Esophagus (tissue), 2 donors: Measurements from ENCODE around the gene TTYH3. TPM values are rescaled to one million over a fixed set of nuclear protein-coding genes. Genes with fewer than 3 reads are reported as not detected.

Experiments used
- H3K27ac ChIP-seq, 2 donors: one replicate each; pipeline ENCODE4 v1.5.1; 2013; ENCODE audit warnings: low read depth in 2 of 2, mild to moderate bottlenecking in 2 of 2, inconsistent platforms in 1 of 2, low read length in 1 of 2, moderate library complexity in 1 of 2
- H3K27me3 ChIP-seq, 2 donors: one replicate each; pipeline ENCODE4 v1.6.1; 2013; ENCODE audit warnings: low read length in 2 of 2, control low read depth in 1 of 2, mild to moderate bottlenecking in 1 of 2; ENCODE audit not compliant: insufficient read depth in 2 of 2, control insufficient read depth in 1 of 2
- H3K36me3 ChIP-seq, 2 donors: one replicate each; pipeline ENCODE4 v1.6.1; 2013; ENCODE audit warnings: low read length in 1 of 2; ENCODE audit not compliant: control insufficient read depth in 2 of 2, insufficient read depth in 2 of 2
- H3K4me1 ChIP-seq, 2 donors: one replicate each; pipeline ENCODE4 v1.6.1; 2013; ENCODE audit warnings: low read length in 1 of 2; ENCODE audit not compliant: control insufficient read depth in 2 of 2, insufficient read depth in 2 of 2
- H3K4me3 ChIP-seq, 2 donors: one replicate each; pipeline ENCODE4 v1.5.1; 2013; ENCODE audit warnings: low read length in 2 of 2, mild to moderate bottlenecking in 2 of 2, low read depth in 1 of 2, moderate library complexity in 1 of 2
- H3K9me3 ChIP-seq, 2 donors: one replicate each; pipeline ENCODE4 v1.6.1; 2013; ENCODE audit warnings: mild to moderate bottlenecking in 2 of 2, low read depth in 1 of 2, low read length in 1 of 2, moderate library complexity in 1 of 2; ENCODE audit not compliant: control insufficient read depth in 2 of 2, insufficient read depth in 1 of 2
- WGBS, 2 donors: extraction: QIAGEN DNeasy Blood & Tissue Kit; methylation state at CpG; one replicate each; pipeline ENCODE4 v1.1.7; 2013; 5-methylcytosine and 5-hydroxymethylcytosine counted together
- polyA plus RNA-seq, 2 donors: library from polyadenylated mRNA; stranded (reverse); fragments of 200-250 nt; gene quantifications; one replicate each; pipeline ENCODE4 v1.2.3, GENCODE V29; 2013
- donor health status: healthy with polysubstance abuse.
- donor health status: Bipolar disorder and iron deficiency.

The TTYH3 gene
- polyA plus RNA-seq, 2 donors, result 3.5 to 3.8 TPM

- Histone ChIP-seq H3K4me1 (peaks cover 2 to 6% of the 10 kb centered on the region in 2 donors), H3K9me3 (no peaks in the 10 kb centered on the region), H3K36me3 (peaks cover 0 to 3% of the 10 kb centered on the region in 2 donors), H3K4me3 (no peak overlapping the region), H3K27ac (no peak overlapping the region), H3K27me3 (no peaks in the 10 kb centered on the region)
- WGBS, 2 donors, result 86 to 88% methylated on average over 25 of the region's 25 CpGs
These were observed 80.3 kb downstream of the TTYH3 start for GRCh38 chr7:2711895-2712675.

DNA sequence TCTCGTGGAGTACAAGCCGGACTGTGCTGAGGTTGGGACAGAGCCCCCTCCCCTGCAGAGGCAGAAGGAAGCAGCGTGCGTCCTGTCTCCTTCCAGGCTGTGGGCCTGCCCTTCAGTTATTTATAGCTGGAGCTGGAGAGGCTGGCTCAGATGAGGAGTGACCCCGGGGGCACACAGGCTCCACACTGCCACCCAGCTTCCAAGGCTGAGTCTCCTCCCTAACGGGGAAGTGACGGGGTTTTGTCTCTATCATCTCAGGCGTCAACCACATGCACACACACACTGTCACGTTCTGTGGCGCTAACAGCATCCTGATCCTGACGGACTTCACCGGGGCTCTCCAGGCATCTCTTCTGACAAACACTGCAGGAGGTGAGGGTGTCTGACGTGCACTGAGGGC is 81.6 kb downstream of the TTYH3 start:
- H3K4me1 ChIP-seq, result peaks cover 2 to 6% of the 10 kb centered on the region in 2 donors

GRCh38 chr7:2713978-2714377 is 82.2 kb downstream of the TTYH3 start:
- H3K36me3 ChIP-seq, result peaks cover 0 to 3% of the 10 kb centered on the region in 2 donors
- H3K4me1 ChIP-seq, result peaks cover 2 to 6% of the 10 kb centered on the region in 2 donors
- H3K4me3 ChIP-seq, result no peak overlapping the region
- 85 to 86% methylated on average over 12 of the region's 12 CpGs for WGBS, 2 donors
- no peaks in the 10 kb centered on the region for H3K27me3 ChIP-seq
- H3K27ac ChIP-seq, result no peak overlapping the region
- H3K9me3 ChIP-seq, result no peaks in the 10 kb centered on the region

More for the DNA sequence above, 81.6 kb downstream of the TTYH3 start:
- peaks cover 0 to 3% of the 10 kb centered on the region in 2 donors for H3K36me3 ChIP-seq
- no peaks in the 10 kb centered on the region for H3K27me3 ChIP-seq
- WGBS, 2 donors, result 61 to 69% methylated on average over 13 of the region's 13 CpGs
- H3K4me3 ChIP-seq, result no peak overlapping the region
- H3K9me3 ChIP-seq, result no peaks in the 10 kb centered on the region
- H3K27ac ChIP-seq, result no peak overlapping the region

Other genes with a start within 250 kb of the TTYH3 start
- gene CHST12, start 228.4 kb upstream of the TTYH3 start, polyA plus RNA-seq, result 1 to 10 TPM; 6.3 to 6.8 TPM
- gene GRIFIN, start 155.6 kb upstream of the TTYH3 start, polyA plus RNA-seq, result not detected
- 10 to 100 TPM; 12.0 to 13.7 TPM for gene LFNG, start 112.2 kb upstream of the TTYH3 start, polyA plus RNA-seq
- 10 to 100 TPM; 15.6 to 19.5 TPM for gene BRAT1, start 76.5 kb upstream of the TTYH3 start, polyA plus RNA-seq
- gene IQCE, start 73.0 kb upstream of the TTYH3 start, polyA plus RNA-seq, result 1 to 10 TPM; 2.4 to 3.4 TPM
- under 1 TPM; 0.10 to 0.11 TPM for gene AMZ1, start 56.2 kb downstream of the TTYH3 start, polyA plus RNA-seq
- gene GNA12, start 212.3 kb downstream of the TTYH3 start, polyA plus RNA-seq, result 1 to 10 TPM; 2.1 to 5.2 TPM